ENCODE results near the gene BABAM2.

DNA sequence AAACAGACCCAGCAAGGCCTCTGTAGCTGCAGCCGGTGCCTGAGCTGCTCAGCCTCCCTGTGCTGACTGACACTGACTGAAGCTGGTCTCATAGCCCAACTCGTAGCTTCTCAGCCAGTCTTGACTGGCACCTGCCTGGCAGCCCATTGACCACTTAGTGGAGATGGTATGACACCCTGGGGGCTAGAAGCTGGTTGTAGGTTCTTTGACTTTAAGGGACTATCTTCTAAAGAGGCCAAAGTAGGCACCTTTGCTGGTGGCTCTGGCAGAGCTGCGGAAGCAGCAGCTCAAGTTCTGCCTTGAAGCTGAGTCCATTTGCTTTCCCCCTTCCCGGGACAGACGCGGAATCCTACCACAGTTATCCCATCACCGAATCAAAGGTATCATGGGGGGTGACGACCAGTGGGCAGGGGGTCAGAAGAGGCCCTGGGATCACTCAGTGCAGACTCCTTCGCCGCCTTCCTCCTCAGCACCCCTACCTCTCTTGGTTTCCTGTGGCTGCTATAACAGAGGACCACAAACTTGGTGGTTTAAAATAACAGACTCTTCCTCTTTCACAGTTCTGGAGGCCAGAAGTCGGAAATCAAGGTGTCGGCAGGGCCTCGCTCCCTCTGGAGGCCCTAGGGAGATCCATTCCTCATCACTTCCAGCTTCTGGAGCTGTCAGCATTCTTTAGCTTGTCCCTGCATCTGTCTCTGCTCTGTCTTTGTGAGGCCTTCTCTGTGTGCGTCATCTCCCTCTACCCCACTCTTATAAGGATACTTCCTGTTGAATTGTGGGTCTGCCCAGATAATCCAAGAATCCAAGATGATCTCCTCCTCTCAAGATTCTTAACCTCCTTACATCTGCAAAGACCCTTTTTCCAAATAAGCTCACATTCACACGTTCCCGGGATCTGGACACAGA is 488.4 kb downstream of the BABAM2 start:
- no peak for TF ChIP-seq POLR2A (IDR thresholded peaks at IDR 0.05)
- TF ChIP-seq, protein P1, sequence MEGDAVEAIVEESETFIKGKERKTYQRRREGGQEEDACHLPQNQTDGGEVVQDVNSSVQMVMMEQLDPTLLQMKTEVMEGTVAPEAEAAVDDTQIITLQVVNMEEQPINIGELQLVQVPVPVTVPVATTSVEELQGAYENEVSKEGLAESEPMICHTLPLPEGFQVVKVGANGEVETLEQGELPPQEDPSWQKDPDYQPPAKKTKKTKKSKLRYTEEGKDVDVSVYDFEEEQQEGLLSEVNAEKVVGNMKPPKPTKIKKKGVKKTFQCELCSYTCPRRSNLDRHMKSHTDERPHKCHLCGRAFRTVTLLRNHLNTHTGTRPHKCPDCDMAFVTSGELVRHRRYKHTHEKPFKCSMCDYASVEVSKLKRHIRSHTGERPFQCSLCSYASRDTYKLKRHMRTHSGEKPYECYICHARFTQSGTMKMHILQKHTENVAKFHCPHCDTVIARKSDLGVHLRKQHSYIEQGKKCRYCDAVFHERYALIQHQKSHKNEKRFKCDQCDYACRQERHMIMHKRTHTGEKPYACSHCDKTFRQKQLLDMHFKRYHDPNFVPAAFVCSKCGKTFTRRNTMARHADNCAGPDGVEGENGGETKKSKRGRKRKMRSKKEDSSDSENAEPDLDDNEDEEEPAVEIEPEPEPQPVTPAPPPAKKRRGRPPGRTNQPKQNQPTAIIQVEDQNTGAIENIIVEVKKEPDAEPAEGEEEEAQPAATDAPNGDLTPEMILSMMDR (IDR thresholded peaks at IDR 0.05): no peak
- TF ChIP-seq EP300 (IDR thresholded peaks at IDR 0.05): no peak
